HG03460 (cell line): ENCODE results near the gene PKDCC.

Source experiments
- ATAC-seq: cut with Tn5 transposase; IDR thresholded peaks from one replicate; pipeline ENCODE4 v1.9.1; 2021; ENCODE audit not compliant: unreplicated experiment

PKDCC gene

DNA sequence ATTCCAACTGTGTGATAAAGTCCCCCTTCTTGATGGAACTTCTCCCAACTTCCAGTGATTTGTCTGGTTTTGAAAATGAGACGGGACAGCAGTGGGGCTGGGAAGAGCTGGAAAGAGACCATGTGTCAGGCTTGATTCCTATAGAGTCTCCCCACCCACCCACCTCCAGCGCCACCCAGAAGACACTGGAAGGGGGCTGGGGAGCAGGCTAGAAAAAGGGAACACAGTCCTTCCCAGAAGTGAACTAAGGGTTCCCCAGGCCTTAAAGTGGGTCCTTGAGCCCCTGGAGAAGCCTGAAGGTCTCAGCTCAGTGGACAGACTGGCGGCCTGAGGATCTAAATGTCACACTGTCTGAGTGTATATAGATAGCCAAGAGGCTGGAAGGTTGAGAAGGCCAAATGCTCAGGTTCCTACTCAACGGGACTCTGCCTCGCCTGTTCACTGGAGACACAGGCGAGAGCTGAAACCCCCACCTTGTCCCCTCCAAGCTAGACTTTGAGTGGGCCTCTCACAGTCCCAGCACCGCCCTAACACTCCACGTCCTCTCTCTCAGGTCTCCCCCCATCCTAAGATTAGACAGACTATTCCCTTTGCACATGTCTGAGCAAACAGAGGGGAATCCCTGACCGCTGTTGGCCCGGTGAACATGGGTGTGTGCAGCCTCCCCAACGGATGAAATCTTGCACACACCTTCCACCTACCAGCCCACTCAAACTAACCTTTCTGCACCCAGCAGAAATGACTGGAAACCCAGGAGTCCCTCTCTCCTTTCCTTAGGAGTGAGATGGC lies 1.6 kb downstream of the PKDCC start:
- no peak for ATAC-seq

DNA sequence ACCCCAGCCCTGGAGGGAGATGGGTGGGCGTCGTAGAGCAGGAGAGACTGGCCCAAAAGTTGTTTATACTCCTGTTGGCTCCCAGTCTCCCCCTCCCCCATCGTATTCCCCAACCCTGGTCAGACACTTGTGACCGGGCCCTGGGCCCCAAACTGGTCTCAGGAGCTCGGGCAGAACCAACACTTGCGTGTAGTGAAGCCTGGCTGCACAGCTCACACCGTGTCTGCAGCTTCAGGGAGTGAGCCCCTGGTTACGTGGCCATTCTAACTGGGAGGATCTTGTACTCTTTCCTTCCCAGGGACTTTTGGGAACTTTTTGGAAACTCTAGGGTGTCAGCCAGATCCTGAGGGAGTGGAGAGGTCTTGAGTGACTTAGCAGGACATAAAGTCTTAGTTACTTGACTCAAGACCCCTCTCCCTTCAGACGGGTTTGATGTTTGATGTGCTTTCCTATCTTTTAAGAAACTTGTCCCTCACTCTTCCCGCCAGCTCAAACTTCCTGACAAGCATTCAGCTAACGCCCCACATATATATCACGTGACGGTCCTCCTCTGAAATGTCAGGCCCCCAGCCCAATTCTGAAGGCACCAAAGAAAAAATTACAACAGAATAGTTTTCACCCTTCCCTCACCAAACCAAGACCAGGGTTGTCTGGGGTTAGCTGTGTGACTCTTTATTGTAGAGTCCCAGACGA lies 2.3 kb downstream of the PKDCC start:
- no peak for ATAC-seq

DNA sequence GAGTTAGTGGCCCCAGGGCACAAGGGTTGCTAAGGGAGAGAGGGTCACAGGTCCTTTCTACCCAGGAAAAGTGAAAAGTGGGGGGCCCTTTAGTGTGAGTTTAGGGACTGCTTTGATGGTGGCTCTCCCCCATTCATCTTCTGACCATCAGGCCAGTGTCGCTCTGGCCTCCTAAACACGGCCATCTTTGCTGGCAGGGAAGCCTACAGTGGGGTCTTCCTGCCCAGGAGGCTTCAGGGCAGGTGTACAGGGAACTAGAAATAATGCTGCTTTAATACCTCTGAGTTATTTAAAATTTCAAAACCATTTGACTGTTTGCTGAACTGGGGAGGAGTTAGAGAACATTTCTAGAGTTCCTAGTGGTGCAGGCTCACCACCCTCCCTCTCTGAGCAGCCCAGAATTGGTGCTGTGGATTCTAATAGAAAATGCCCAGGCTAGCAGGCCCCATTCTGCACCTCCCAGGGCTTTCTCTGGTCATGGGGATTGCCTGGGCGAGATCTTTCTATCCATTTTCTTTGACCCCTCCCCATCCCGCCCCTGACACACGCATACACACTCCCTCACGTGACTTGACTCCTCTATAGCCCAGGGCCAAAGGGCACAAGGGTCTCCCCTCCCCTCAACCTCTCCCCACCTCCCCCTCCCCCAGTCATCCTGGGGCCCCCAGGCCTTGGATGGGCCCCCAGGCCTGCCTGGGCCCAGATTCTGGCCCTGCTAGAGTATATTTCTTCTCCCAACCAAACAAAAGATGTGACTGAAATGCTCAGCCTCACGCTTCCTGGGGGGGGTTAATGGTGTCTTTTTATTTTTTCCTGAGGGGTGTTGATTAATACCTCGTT lies 3.1 kb downstream of the PKDCC start:
- no peak for ATAC-seq

DNA sequence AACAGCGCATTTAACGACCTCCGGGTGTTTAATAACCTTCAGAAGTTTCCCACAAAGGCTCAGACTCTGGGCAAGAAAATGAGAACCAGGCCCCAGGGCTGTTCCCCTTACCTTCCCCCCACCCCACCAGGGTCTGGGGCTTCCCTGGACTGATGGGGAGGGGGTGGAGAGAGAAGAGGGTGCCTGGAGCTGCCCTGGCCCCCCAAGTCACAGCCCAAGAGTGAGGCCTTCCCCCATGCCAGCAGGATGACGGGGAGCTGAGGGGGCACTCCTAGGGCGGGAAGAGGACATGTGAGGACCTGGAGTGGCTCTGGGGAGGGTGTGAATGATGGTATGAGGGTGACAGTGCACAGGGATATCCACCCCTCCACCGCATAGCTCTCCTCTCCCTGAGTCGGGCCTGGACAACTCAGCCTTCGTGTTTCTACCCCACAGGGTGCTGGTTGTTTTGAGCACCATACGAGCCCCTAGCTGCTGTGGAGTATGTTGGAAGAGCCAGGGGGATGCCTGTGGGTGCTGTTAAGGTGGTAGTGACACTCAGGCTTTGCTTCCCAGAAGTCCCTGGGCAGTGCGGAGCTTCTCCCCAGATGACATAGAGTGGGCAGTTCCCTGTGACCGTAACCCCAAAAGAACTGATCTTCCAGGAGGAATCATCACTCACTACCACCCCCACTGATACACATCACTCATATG lies 3.9 kb downstream of the PKDCC start:
- no peak for ATAC-seq

DNA sequence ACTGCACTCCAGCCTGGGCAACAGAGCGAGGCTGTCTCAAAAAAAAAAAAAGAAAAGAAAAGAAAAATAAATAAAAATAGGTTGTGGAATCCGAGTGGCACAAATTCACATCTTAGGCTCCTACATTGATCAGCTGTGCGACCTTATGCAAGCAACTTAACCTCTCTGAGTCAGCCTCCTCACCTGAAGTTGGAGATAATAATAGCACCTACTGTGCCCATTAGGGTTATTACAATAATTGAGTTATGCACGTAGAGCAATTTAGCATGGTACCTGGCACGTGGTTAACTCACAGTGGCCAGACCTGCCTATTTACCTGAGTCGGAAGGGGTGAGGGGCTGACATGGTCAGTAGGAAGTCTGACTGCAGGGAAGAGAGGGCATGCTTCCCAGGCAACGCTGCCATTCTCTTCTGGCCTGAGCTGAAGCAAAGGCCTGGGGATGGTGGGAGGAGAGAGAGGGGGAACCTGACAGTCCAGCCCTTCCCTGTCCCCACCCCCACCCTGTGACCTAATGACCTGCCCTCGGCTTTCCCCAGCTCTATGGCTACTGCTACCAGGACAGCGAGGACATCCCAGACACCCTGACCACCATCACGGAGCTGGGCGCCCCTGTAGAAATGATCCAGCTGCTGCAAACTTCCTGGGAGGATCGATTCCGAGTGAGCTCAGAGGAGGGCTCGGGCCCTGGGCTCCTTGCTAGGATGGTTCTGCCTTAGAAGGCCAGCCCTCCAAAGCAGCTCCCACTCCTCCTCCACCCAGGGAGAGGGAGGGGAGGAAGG lies 5.1 kb downstream of the PKDCC start:
- no peak for ATAC-seq

- ATAC-seq = no peak
Measured at GRCh38 chr2:42053482-42053790, 5.6 kb downstream of the PKDCC start.

GRCh38 chr2:42053791-42054701 lies 6.2 kb downstream of the PKDCC start:
- no peak for ATAC-seq

DNA sequence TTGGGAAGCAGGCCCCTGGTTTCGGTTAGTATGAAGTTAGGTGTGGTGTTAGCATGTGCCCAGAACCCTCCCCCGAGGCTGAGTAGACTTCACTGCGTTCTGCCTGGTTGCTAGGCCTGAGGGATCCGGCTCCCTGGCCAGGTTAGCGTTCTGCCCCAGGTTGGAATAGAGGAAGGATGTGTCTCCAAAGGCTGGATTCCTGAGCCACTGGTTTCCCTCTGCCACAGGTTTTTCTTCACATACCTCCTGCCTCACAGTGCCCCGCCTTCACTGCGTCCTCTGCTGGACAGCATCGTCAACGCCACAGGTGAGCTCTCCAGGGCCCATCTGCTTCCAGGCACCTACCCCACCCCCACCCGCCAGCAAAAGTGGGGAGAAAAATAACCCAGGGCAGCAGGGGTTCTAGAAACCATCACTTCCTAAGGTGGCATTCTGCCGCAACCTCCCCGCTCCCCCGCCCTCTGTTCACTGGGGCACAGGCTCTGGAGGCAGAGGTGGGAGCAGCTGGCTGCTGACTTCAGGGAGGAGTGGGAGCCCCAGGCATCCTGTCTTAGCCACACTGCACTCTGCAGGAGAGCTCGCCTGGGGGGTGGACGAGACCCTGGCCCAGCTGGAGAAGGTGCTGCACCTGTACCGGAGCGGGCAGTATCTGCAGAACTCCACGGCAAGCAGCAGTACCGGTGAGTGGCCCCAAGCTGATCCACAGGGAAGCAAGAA lies 7.1 kb downstream of the PKDCC start:
- ATAC-seq = no peak

DNA sequence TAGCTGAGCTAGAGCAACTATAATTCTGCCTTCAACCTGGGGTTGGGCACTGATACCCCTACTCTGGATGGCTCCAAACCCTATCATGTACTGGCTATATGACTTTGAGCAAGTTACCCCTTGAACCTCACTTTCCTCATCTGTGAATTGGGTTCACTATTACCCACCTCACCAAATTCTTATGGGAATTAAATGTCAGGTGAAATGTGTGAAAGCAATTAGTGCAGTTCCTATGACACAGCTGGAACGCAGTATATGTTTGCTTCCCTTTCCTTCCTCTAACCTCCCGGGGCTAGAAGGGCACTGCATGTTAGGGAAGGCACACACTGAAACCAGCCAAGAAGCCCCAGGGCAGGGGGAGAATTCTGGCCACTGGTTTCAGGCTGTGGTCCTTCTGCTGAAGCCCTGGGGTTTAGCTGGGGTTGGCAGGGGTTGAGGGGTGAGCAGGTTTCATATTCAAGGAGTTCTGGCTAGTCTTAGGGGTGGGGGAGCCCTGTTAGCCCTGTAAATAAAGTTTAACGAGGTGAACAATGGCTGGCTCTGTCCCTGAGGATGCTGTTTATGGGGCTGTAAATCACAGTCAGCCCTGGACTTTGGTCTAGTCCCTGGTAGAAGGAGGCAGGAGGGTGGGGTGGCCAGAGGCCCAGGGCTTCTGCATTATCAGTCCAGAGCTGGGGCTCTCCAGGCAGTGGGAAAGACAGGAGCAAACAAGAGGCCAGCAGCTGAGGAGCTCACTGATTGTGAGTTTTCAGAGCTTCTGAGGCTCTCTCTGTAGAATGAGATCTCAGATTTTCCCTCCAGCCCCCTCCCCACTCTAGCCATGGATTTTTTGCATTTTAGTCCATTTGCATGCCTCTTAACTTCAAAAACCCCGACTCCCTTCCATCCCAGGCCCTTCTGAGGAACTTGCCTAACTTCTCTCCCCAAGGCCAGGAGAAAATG lies 8.0 kb downstream of the PKDCC start:
- no peak for ATAC-seq

- no peak for ATAC-seq
Measured at GRCh38 chr2:42057159-42057901, 9.5 kb downstream of the PKDCC start.

- ATAC-seq = no peak
Measured at GRCh38 chr2:42057902-42058450, 10.2 kb downstream of the PKDCC start.

GRCh38 chr2:42059261-42059898 lies 11.6 kb downstream of the PKDCC start:
- ATAC-seq = no peak

GRCh38 chr2:42060028-42060427 lies 12.2 kb downstream of the PKDCC start:
- no peak for ATAC-seq

DNA sequence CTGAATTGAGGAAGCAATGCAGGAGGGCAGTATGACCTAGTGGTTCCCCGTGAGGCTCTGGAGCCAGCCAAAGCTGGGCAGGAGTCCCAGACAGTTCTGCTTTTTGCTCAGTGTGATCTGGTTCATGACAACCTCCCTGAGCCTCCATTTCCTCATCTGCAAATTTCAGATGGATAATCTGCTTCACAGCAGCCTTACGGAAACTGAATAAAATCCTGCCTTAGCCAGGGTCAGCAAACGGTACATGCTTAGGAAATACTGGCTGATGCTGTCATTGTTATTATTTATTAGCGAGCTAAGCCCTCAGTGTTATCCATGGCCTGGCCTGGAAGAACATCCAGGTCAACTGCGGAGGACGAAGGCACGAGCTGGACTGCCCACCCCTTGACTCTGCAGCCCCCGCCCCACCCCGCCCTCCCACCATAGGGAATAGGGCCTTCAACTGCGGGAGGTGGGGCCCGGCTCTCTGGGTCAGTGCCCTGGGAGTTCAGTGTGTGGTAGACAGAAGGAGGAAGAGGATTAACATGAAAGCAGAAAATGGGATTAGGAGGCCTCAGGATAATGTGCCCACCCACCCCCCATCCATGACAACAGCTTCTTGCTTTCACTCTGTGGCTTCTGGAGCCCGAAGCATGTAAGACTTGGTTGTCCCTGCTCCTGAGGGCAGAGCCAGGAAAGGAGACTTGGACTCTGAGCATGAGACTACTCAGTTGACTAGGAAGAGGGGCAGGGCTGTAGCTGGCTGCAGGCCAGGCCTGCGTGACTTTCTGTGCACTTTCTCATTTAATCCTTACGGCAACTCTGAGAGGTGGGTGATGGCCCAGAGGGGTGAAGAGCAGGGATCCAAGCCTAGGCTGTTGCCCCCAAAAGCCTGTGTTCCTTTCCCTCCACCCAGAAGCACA lies 13.1 kb downstream of the PKDCC start:
- ATAC-seq = no peak

DNA sequence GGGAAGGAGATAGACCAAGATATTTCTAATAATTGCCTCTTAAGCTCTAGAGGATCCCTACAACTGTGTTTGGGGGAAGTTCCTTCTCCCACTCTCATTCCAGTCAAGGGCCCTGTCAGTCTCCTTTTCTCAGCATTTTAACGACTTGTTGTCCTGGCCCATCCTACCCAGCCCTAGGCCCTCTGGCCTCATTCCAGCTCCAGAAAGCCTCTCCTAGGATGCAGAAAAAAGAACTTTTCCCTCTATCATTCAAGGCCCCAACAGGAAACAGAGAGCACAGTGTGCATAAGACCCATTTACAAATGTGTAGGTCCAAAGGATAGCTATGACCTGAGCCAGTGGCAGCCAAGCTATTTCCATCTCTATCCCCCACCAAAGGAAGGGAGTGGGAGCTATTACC lies 14.0 kb downstream of the PKDCC start:
- no peak for ATAC-seq
